NAMALWA (cell line): Measurements from ENCODE around the gene GIMAP5.
A peak's percentile ranks its signal among the peaks of the same experiment; 100 is the strongest.

Source experiments
- DNase-seq: peaks from one replicate; pipeline ENCODE4 v3.0.0-alpha.2; 2015; ENCODE audit warnings: low spot score

The GIMAP5 gene

DNA sequence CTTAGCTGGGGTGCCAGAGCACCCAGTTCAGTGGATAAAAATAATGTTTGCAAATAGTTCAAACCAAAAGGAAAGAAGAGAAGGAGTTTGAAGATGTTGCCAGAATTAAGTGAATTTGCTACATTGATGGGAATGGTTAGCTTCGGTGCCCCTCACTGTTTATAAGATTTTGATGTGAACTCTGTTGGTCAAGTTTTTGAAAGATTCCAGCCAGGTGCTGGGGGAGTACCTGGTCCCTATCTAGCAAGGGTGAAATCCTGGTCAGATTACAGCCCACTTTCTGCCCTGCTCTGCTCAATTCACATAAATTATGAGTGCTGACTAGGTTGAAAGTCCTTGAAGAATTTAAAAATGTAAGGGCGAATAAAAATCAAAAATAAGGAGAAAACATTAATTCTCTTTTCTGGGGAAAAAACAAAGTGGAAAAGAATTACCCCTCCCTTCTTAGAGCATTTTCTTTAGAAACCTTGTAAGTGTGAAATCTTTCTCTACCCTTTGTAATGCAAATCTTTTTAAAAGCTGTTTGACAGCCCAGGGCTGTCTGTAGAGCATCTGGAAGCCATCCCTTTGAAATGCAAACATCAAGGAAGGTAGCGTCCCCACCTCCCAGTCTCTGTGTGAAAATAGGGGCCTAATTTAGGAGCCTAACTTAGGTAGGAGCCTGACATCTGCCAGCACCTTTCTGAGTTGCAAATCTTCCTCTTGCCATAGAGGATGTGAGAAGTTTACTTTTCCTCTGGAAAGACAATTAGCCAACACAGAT lies 1.4 kb upstream of the GIMAP5 start:
- DNase-seq: no peak

- DNase-seq: no peak
Observed at GRCh38 chr7:150736864-150737263, 354 bp upstream of the GIMAP5 start.

DNA sequence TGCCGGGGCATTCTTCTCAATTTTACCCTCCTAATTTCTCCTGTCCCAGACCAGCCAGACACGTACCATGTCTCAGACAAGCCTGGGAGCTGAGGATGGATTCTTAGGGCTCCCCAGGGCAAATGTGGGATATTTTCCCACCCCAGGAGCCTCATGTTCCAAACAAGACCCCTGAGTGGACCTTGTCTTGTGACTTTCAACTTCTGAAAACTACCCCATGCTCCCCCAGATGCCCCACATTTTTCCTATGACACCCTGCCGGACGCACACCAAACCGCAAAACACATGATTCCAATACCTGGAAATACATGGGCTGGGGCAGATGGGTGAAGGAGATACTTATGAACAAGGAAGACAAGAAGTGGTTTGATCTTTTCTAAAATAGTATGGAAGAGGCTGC lies 874 bp downstream of the GIMAP5 start:
- no peak for DNase-seq

- DNase-seq: no peak
Observed at GRCh38 chr7:150738591-150739001, 1.4 kb downstream of the GIMAP5 start.

GRCh38 chr7:150739033-150739432 lies 1.8 kb downstream of the GIMAP5 start:
- no peak for DNase-seq

- no peak for DNase-seq
Observed at GRCh38 chr7:150740053-150740452, 2.8 kb downstream of the GIMAP5 start.

DNA sequence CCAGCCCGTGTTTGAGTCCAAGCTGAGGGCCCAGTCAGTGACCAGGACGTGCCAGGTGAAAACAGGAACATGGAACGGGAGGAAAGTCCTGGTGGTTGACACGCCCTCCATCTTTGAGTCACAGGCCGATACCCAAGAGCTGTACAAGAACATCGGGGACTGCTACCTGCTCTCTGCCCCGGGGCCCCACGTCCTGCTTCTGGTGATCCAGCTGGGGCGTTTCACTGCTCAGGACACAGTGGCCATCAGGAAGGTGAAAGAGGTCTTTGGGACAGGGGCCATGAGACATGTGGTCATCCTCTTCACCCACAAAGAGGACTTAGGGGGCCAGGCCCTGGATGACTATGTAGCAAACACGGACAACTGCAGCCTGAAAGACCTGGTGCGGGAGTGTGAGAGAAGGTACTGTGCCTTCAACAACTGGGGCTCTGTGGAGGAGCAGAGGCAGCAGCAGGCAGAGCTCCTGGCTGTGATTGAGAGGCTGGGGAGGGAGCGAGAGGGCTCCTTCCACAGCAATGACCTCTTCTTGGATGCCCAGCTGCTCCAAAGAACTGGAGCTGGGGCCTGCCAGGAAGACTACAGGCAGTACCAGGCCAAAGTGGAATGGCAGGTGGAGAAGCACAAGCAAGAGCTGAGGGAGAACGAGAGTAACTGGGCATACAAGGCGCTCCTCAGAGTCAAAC lies 5.2 kb downstream of the GIMAP5 start:
- DNase-seq: no peak

GRCh38 chr7:150744041-150744656 lies 6.9 kb downstream of the GIMAP5 start:
- DNase-seq: no peak

DNA sequence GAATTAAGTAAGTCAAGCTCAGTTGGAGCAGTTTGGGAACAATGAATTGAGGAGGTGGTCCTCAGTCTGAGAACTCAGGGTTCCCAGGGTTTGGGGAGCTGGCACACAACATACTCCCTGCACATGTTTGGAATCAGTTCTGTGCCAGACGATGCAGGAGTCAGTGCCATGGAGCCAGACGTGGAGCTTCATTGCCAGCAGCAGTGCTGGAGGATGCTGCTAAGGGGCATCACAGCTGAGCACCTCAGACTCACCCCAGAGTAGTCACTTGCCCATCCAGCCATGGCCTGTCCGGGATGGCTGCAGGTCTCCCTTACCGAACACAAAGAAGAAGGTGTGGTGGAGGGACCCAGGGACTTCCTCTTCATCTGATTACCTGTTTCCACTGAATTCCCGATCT lies 7.9 kb downstream of the GIMAP5 start:
- DNase-seq: no peak

DNA sequence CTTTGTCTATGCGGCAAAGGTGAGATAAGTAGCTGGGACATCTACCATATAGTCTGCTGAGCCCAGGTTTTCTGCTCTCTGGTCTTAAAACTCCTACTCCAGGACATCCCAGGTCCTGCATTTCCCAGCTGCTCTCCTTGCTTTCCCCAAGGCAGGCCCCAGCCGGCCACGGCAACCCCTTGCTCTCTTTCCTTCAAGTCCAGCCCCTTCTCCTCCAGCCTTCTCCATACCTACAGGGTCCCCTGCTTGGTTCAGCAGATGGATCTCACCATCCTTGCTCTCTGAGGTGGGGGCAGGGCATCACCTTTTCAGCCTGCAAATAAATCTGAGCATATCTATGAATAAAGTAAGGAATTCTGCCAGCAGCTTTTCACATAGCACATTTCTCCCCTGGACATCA lies 8.7 kb downstream of the GIMAP5 start:
- DNase-seq: no peak

GRCh38 chr7:150746921-150747320 lies 9.7 kb downstream of the GIMAP5 start:
- DNase-seq: no peak

DNA sequence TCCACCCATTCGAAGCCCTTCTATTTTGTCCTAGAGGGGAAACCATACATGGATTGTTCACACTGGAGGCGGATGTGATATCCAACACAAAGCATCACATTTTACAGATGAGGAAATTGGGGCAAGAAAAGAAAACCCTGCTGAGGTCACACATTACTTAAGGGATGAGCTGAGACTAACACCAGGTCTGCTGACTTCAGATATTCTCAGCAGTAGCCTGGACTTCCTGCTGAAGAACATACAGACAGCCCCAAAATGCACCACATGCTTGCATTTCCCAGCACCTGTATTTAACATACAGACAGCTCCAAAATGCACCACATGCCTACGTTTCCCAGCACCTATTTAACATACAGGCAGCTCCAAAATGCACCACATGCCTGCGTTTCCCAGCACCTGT lies 11.2 kb downstream of the GIMAP5 start:
- no peak for DNase-seq

DNA sequence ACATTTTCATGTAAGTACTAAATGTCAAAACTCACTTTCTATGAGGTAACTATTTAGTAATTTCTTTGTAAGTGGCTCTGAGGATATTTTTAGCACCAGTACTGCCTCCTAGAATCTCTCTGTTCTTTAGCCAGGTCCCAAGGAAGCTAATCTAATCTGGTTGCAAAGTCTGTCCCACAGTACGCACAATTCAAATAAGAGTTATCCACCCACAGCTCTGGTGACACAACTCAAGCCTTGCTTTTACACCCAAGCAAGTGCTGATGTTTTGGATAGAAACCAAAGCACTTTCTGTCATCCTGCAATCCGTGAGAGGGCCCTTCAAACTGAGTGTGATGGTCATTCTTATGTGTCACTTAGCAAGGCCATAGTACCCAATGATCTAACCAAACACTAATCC lies 14.5 kb downstream of the GIMAP5 start:
- no peak for DNase-seq

- no peak for DNase-seq
Observed at GRCh38 chr7:150753239-150753638, 16.0 kb downstream of the GIMAP5 start.

GRCh38 chr7:150753826-150754603 lies 16.8 kb downstream of the GIMAP5 start:
- peak; percentile 65 for DNase-seq

DNA sequence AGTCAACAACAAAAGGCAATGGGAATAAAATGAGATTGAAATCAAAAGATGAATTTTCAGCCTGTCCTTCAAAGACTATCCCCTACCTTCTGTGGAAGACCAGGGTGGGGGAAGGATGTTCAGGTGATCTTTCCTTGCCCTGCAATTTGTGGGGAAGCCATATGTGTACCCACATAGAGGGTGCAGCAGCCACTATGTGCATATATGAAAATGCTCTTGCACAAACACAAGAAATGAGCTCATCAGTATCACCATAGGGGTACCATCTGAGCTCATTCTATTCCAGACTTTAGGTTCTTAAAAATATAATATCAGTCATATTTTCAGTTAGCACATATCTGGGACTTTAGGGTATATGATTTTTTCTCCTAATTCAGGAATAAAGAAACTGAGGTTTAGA lies 17.7 kb downstream of the GIMAP5 start:
- DNase-seq: no peak

DNA sequence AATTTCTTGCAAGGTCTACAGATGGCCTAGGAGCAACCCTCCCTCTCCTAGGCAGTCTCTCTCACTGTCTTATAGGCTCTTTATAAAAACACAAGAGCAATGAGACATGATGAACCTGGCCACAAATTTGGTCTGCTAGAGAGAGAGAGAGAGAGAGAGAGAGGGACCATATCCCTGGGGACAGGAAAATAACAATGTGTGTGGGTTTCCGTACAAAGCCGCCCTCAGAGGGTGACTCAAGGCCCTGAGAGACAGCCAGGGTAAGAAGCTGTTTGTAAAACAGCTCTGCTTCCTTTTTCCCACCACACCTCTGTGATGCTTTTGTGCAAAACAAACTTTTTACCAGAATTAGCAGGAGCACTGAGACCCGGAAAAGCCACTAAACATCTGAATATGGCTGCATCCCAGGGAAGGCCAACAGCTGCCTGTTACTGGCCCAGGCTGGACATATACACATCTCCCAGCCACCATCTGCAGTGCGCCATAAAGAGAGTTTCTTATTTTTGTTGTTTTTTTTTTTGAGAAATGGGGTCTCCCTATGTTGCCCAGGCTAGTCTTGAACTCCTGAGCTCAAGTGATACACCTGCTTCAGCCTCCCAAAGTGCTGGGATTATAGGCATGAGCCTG lies 18.4 kb downstream of the GIMAP5 start:
- DNase-seq: no peak

GRCh38 chr7:150756166-150756565 lies 18.9 kb downstream of the GIMAP5 start:
- no peak for DNase-seq

DNA sequence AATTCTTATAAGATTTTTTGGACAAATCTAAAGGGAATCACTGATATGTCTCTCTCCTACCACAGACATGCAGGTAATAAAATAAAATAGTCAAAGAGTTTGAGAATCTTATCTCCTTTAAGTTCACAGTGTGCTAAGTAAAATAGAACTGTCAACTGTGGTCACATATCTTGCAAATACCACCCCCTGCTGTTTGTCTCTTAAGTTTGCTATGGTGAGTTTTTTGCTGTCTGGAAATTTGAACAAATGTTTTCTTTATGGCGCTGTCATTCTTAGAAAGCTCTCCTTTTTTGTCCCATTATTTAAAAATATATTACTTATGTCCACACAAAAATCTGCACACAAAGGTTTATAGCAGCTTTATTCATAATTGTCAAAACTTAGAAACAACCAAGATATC lies 19.6 kb downstream of the GIMAP5 start:
- DNase-seq: peak; percentile 59

DNA sequence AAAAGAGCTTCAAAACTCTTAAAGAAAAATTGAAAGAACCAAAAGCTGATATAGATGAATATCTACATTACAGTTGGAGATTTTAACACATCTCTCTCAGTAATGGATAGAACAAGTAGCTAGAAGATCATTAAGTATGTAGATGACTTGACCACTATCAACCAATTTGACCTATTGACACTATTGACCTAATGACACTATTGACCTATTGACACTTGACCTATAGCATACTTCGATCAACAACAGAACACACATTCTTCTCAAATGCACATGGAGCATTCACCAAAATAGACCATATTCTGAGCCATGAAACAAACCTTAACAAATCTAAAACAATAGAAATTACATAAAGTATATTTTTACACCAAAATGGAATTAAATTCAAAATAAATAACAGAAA lies 22.3 kb downstream of the GIMAP5 start:
- DNase-seq: no peak

GRCh38 chr7:150766334-150766709 lies 29.1 kb downstream of the GIMAP5 start:
- DNase-seq: no peak

GRCh38 chr7:150769768-150770167 lies 32.5 kb downstream of the GIMAP5 start:
- no peak for DNase-seq
